HepG2 (cell line): ENCODE results near the gene CD4. TPM values are rescaled to one million over a fixed set of nuclear protein-coding genes. Genes with fewer than 3 reads are reported as not detected.

Experiments
- BORCS8-MEF2B ChIP-seq: sonication (generic); formaldehyde crosslinking; IDR thresholded peaks from 2 replicates; pipeline ENCODE4 v1.8.0; 2022; ENCODE audit warnings: mild to moderate bottlenecking, missing genetic modification reagents
- EED ChIP-seq: sonication (generic); formaldehyde crosslinking; IDR thresholded peaks from 2 replicates; pipeline ENCODE4 v1.5.0; 2020; ENCODE audit warnings: mild to moderate bottlenecking, missing genetic modification reagents
- FOSL2 ChIP-seq: sonication (generic); formaldehyde crosslinking; IDR thresholded peaks from 2 replicates; pipeline ENCODE4 v1.4.0; 2020; ENCODE audit warnings: missing genetic modification reagents
- KLF11 ChIP-seq: IDR thresholded peaks from 2 replicates; pipeline ENCODE4 v1.6.1; 2016; ENCODE audit warnings: missing compliant biosample characterization
- KLF16 ChIP-seq, 2 experiments: sonication (generic) in 1 of 2; formaldehyde crosslinking in 1 of 2; IDR thresholded peaks; 2 replicates each; pipeline versions ENCODE4 v1.6.1 to v1.8.0; 2016 to 2023; ENCODE audit warnings: missing genetic modification reagents in 2 of 2, missing compliant biosample characterization in 1 of 2
- MAFK ChIP-seq, 2 experiments: IDR thresholded peaks in 1 of 2; conservative IDR thresholded peaks in 1 of 2; 2 replicates each; pipeline ENCODE4 v1.6.1; 2011; ENCODE audit warnings: improper control_type of control experiment in 2 of 2, low read length in 2 of 2
- NCOA2 ChIP-seq: sonication (generic); formaldehyde crosslinking; IDR thresholded peaks from 2 replicates; pipeline ENCODE4 v1.8.0; 2022; ENCODE audit warnings: inconsistent platforms
- PHF21A ChIP-seq: sonication (generic); formaldehyde crosslinking; IDR thresholded peaks from 2 replicates; pipeline ENCODE4 v1.5.0; 2020; ENCODE audit warnings: mild to moderate bottlenecking, missing genetic modification reagents
- RBM39 ChIP-seq: fragments of 200-400 bp; formaldehyde crosslinking; IDR thresholded peaks from one replicate; pipeline ENCODE4 v1.6.1; 2018; ENCODE audit warnings: antibody characterized with exemption, mild to moderate bottlenecking, low read depth, low read length; ENCODE audit not compliant: poor library complexity, severe bottlenecking
- SOX6 ChIP-seq, 2 experiments: fragments of 450-650 bp in 1 of 2; sonication (generic) in 1 of 2; formaldehyde crosslinking in 1 of 2; IDR thresholded peaks; 2 replicates each; pipeline versions ENCODE4 v1.4.0 to v1.6.1; 2017 to 2020; ENCODE audit warnings: antibody characterized with exemption in 1 of 2, mild to moderate bottlenecking in 1 of 2, missing genetic modification reagents in 1 of 2
- ZNF572 ChIP-seq: sonication (generic); formaldehyde crosslinking; IDR thresholded peaks from 2 replicates; pipeline ENCODE4 v1.5.1; 2020; ENCODE audit warnings: mild to moderate bottlenecking, missing genetic modification reagents
- ZNF619 ChIP-seq: sonication (generic); formaldehyde crosslinking; IDR thresholded peaks from 2 replicates; pipeline ENCODE4 v1.4.0; 2020; ENCODE audit warnings: mild to moderate bottlenecking, missing genetic modification reagents
- ZNF749 ChIP-seq: sonication (generic); formaldehyde crosslinking; IDR thresholded peaks from 2 replicates; pipeline ENCODE4 v1.8.0; 2022; ENCODE audit warnings: mild to moderate bottlenecking, missing genetic modification reagents, moderate library complexity, borderline replicate concordance
- polyA plus RNA-seq, 8 experiments: library from polyadenylated mRNA; depleted of rRNA in 3 of 8; stranded (reverse) in 7 of 8; unstranded in 1 of 8; fragments of >200 nt; fragmentation: Illumina TruSeq in 4 of 8; extraction: Trizol in 4 of 8; gene quantifications; 2 replicates each; pipeline versions ENCODE4 v1.2.1 to v1.2.3, GENCODE V29; 2011 to 2016; ENCODE audit warnings: low read depth in 4 of 8, missing spikeins in 1 of 8, mixed read lengths in 1 of 8; ENCODE audit not compliant: insufficient read depth in 1 of 8
- total RNA-seq, 5 experiments: library from RNA; depleted of rRNA; stranded (reverse); fragments of >200 nt; fragmentation: Illumina TruSeq; extraction: Trizol; gene quantifications; 2 replicates each; pipeline ENCODE4 v1.2.3, GENCODE V29; 2016; ENCODE audit warnings: low read depth in 1 of 5
- TF ChIP-seq, protein P1 (sequence below): sonication (generic); formaldehyde crosslinking; IDR thresholded peaks from 2 replicates; pipeline ENCODE4 v1.4.0; 2020; ENCODE audit warnings: missing genetic modification reagents, borderline replicate concordance
- TF ChIP-seq, protein P2 (sequence below): sonication (generic); formaldehyde crosslinking; IDR thresholded peaks from 2 replicates; pipeline ENCODE4 v1.8.0; 2022; ENCODE audit warnings: missing genetic modification reagents, mild to moderate bottlenecking, moderate library complexity, borderline replicate concordance
- TF ChIP-seq, protein P3 (sequence below): sonication (generic); formaldehyde crosslinking; IDR thresholded peaks from 2 replicates; pipeline ENCODE4 v1.9.0; 2021; ENCODE audit warnings: mild to moderate bottlenecking, missing genetic modification reagents

Gene CD4
- total and polyA plus RNA-seq, 2 of the 13 experiments (the other 11 are each of a cell fraction or from before 2014, with no cell fraction given): 0.07 to 0.95 TPM

DNA sequence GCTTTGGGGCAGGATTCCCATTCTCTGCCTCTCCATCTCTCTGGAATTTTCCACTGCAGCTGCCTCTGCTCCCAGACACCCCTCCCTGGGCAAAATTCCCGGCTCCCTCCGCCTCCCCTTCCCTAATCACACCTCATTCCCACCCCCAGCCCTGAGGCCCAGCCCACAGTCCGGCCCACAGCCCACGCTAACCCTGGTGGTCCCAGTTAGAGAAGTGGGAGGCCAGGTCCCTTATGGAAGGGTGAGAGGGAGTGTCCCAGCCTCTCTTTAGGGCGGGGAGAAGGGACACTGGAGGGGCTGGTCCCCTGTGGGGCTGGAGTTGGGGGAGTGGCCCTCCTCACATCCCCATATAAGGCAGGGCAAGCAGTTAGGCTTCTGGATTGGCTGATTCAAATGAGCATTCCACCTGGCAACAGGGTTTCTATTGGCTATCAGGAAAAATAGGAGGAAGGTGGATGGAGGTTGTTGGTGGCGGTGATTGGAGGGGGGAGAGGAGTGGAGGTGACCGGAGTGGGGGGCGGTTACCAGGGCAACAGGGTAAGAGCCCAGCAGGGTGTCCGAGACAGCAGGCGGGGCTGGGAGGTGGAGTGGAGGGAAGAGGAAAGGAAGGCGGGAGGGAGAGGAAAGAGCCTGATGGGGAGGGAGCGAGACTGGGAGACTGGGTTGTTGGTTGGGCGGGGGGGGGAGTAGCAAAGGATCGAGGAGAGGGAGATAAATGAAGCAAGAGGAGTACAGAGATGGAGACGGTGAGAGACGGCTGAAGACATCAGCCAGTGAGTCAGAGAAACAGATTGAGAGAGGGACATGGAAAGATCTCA, 25.1 kb upstream of the CD4 start (continued):
- TF ChIP-seq, protein P1, sequence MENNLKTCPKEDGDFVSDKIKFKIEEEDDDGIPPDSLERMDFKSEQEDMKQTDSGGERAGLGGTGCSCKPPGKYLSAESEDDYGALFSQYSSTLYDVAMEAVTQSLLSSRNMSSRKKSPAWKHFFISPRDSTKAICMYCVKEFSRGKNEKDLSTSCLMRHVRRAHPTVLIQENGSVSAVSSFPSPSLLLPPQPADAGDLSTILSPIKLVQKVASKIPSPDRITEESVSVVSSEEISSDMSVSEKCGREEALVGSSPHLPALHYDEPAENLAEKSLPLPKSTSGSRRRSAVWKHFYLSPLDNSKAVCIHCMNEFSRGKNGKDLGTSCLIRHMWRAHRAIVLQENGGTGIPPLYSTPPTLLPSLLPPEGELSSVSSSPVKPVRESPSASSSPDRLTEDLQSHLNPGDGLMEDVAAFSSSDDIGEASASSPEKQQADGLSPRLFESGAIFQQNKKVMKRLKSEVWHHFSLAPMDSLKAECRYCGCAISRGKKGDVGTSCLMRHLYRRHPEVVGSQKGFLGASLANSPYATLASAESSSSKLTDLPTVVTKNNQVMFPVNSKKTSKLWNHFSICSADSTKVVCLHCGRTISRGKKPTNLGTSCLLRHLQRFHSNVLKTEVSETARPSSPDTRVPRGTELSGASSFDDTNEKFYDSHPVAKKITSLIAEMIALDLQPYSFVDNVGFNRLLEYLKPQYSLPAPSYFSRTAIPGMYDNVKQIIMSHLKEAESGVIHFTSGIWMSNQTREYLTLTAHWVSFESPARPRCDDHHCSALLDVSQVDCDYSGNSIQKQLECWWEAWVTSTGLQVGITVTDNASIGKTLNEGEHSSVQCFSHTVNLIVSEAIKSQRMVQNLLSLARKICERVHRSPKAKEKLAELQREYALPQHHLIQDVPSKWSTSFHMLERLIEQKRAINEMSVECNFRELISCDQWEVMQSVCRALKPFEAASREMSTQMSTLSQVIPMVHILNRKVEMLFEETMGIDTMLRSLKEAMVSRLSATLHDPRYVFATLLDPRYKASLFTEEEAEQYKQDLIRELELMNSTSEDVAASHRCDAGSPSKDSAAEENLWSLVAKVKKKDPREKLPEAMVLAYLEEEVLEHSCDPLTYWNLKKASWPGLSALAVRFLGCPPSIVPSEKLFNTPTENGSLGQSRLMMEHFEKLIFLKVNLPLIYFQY (CRISPR knock-in tag): no peak
- TF ChIP-seq KLF16 (CRISPR knock-in tag; IDR thresholded peaks at IDR 0.05) (no peak), FOSL2 (CRISPR knock-in tag) (no peak), ZNF749 (CRISPR knock-in tag) (no peak), MAFK (conservative IDR thresholded peaks at IDR 0.05 in 1 of 2, IDR thresholded peaks at IDR 0.05 in 1 of 2; ENCODE audit: low read length in 2 of 2) (no peak), ZNF619 (no peak), SOX6 (IDR thresholded peaks at IDR 0.05) (no peak), SOX6 (CRISPR knock-in tag; IDR thresholded peaks at IDR 0.05) (peak; percentile 21; the same call in 1 of the 2 replicates), RBM39 (no peak), KLF11 (no peak), PHF21A (CRISPR knock-in tag) (0 out of 2 replicates have a peak, but pooled peaks have one; percentile 55), ZNF572 (no peak), BORCS8-MEF2B (CRISPR knock-in tag) (no peak; the same call in 1 of the 2 replicates), NCOA2 (CRISPR knock-in tag) (no peak), EED (CRISPR knock-in tag) (no peak)
- TF ChIP-seq, protein P2, sequence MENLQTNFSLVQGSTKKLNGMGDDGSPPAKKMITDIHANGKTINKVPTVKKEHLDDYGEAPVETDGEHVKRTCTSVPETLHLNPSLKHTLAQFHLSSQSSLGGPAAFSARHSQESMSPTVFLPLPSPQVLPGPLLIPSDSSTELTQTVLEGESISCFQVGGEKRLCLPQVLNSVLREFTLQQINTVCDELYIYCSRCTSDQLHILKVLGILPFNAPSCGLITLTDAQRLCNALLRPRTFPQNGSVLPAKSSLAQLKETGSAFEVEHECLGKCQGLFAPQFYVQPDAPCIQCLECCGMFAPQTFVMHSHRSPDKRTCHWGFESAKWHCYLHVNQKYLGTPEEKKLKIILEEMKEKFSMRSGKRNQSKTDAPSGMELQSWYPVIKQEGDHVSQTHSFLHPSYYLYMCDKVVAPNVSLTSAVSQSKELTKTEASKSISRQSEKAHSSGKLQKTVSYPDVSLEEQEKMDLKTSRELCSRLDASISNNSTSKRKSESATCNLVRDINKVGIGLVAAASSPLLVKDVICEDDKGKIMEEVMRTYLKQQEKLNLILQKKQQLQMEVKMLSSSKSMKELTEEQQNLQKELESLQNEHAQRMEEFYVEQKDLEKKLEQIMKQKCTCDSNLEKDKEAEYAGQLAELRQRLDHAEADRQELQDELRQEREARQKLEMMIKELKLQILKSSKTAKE (CRISPR knock-in tag): no peak
- TF ChIP-seq, protein P3, sequence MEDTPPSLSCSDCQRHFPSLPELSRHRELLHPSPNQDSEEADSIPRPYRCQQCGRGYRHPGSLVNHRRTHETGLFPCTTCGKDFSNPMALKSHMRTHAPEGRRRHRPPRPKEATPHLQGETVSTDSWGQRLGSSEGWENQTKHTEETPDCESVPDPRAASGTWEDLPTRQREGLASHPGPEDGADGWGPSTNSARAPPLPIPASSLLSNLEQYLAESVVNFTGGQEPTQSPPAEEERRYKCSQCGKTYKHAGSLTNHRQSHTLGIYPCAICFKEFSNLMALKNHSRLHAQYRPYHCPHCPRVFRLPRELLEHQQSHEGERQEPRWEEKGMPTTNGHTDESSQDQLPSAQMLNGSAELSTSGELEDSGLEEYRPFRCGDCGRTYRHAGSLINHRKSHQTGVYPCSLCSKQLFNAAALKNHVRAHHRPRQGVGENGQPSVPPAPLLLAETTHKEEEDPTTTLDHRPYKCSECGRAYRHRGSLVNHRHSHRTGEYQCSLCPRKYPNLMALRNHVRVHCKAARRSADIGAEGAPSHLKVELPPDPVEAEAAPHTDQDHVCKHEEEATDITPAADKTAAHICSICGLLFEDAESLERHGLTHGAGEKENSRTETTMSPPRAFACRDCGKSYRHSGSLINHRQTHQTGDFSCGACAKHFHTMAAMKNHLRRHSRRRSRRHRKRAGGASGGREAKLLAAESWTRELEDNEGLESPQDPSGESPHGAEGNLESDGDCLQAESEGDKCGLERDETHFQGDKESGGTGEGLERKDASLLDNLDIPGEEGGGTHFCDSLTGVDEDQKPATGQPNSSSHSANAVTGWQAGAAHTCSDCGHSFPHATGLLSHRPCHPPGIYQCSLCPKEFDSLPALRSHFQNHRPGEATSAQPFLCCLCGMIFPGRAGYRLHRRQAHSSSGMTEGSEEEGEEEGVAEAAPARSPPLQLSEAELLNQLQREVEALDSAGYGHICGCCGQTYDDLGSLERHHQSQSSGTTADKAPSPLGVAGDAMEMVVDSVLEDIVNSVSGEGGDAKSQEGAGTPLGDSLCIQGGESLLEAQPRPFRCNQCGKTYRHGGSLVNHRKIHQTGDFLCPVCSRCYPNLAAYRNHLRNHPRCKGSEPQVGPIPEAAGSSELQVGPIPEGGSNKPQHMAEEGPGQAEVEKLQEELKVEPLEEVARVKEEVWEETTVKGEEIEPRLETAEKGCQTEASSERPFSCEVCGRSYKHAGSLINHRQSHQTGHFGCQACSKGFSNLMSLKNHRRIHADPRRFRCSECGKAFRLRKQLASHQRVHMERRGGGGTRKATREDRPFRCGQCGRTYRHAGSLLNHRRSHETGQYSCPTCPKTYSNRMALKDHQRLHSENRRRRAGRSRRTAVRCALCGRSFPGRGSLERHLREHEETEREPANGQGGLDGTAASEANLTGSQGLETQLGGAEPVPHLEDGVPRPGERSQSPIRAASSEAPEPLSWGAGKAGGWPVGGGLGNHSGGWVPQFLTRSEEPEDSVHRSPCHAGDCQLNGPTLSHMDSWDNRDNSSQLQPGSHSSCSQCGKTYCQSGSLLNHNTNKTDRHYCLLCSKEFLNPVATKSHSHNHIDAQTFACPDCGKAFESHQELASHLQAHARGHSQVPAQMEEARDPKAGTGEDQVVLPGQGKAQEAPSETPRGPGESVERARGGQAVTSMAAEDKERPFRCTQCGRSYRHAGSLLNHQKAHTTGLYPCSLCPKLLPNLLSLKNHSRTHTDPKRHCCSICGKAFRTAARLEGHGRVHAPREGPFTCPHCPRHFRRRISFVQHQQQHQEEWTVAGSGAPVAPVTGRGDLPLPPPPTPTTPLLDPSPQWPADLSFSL (CRISPR knock-in tag): no peak
